GM06990 (cell line): Measurements from ENCODE around the gene XIST.
A peak's percentile ranks its signal among the peaks of the same experiment; 100 is the strongest.
"Not testable (repeated sequence)": the region's sequence is repeated elsewhere in the genome, so short reads cannot be mapped to it uniquely, and the experiment has no call there.

ENCODE experiments used
- DNase-seq: peaks from one replicate; pipeline ENCODE4 v3.0.0-alpha.2; 2011; ENCODE audit not compliant: insufficient read length; ENCODE audit errors: extremely low read depth
- H3K27me3 ChIP-seq: replicated peaks from 2 replicates; pipeline ENCODE4 v1.6.0; 2011; ENCODE audit warnings: low read length; ENCODE audit not compliant: control insufficient read depth, insufficient read depth
- H3K36me3 ChIP-seq: 2 replicates; pipeline ENCODE4 v1.5.1; 2011; ENCODE audit warnings: low read length; ENCODE audit not compliant: control insufficient read depth, insufficient read depth
- H3K4me3 ChIP-seq: replicated peaks from 2 replicates; pipeline ENCODE4 v1.5.1; 2011; ENCODE audit warnings: low read depth, mild to moderate bottlenecking, control low read depth, low read length
- TF ChIP-seq, protein P1 (sequence below): IDR thresholded peaks from 2 replicates; pipeline ENCODE4 v1.5.1; 2011; ENCODE audit warnings: low read length, control low read depth, mild to moderate bottlenecking, inconsistent platforms; ENCODE audit not compliant: insufficient read depth, poor library complexity, severe bottlenecking

Gene XIST

DNA sequence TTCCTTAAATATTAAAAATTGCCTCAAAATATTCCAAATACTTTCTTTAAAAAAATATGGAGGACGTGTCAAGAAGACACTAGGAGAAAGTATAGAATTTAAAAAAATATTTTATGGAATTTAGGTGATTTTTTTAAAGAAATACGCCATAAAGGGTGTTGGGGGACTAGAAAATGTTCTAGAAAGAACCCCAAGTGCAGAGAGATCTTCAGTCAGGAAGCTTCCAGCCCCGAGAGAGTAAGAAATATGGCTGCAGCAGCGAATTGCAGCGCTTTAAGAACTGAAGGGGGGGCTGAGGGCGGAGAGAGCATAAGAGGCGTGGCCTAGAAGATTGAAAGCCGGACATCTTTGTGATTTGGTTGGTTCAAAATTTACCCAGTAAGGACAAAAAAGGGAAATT lies at the start of gene XIST:
Gene XIST (minus strand): TSS at position 248 of the 400 bp plus-strand sequence.
- Histone ChIP-seq H3K36me3 (no peaks in the 10 kb centered on the region; the same call in 1 of the 2 replicates), H3K4me3 (peak within 1 kb of the TSS; percentile 67), H3K27me3 (no peaks in the 10 kb centered on the region)
- peak; percentile 63 for DNase-seq
- TF ChIP-seq, protein P1, sequence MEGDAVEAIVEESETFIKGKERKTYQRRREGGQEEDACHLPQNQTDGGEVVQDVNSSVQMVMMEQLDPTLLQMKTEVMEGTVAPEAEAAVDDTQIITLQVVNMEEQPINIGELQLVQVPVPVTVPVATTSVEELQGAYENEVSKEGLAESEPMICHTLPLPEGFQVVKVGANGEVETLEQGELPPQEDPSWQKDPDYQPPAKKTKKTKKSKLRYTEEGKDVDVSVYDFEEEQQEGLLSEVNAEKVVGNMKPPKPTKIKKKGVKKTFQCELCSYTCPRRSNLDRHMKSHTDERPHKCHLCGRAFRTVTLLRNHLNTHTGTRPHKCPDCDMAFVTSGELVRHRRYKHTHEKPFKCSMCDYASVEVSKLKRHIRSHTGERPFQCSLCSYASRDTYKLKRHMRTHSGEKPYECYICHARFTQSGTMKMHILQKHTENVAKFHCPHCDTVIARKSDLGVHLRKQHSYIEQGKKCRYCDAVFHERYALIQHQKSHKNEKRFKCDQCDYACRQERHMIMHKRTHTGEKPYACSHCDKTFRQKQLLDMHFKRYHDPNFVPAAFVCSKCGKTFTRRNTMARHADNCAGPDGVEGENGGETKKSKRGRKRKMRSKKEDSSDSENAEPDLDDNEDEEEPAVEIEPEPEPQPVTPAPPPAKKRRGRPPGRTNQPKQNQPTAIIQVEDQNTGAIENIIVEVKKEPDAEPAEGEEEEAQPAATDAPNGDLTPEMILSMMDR, result no peak

DNA sequence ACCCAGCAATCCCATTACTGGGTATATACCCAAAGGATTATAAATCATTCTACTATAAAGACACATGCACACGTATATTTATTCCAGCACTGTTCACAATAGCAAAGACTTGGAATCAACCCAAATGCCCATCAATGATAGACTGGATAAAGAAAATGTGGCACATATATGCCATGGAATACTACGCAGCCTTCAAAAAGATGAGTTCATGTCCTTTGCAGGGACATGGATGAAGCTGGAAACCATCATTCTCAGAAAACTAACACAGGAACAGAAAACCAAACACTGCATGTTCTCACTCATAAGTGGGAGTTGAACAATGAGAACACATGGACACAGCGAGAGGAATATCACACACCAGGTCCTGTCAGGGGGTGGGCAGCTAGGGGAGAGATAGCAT lies 45.8 kb upstream of the XIST start:
- DNase-seq, H3K4me3 ChIP-seq, H3K27me3 ChIP-seq, H3K36me3 ChIP-seq: not testable (repeated sequence)

DNA sequence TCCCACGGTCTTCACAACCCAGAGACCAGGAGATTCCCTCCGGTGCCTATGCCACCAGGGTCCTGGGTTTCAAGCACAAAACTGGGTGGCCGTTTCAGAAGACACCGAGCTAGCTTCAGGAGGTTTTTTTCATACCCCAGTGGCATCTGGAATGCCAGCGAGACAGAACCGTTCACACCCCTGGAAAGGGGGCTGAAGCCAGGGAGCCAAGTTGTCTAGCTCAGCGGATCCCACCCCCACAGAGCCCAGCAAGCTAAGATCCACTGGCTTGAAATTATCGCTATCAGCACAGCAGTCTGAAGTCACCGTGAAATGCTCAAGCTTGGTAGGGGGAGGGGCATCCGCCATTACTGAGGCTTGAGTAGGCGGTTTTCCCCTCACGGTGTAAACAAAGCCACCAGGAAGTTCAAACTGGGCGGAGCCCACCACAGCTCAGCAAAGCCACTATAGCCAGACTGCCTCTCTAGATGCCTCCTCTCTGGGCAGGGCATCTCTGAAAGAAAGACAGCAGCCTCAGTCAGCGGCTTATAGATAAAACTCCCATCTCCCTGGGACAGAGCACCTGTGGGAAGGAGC lies 40.1 kb upstream of the XIST start:
- not testable (repeated sequence) for H3K27me3 ChIP-seq, H3K36me3 ChIP-seq, DNase-seq, H3K4me3 ChIP-seq

DNA sequence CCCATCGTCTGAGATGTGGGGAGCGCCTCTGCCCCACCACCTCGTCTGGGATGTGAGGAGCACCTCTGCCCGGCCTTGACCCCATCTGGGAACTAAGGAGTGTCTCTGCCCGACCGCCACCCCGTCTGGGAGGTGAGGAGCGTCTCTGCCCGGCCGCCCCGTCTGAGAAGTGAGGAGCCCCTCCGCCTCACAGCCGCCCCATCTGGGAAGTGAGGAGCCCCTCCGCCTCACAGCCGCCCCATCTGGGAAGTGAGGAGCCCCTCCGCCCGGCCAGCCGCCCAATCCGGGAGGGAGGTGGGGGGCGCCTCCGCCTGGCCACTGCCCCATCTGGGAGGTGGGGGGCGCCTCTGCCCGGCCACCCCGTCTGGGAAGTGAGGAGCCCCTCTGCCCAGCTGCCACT lies 29.7 kb upstream of the XIST start:
- not testable (repeated sequence) for H3K27me3 ChIP-seq, H3K4me3 ChIP-seq, H3K36me3 ChIP-seq, DNase-seq

DNA sequence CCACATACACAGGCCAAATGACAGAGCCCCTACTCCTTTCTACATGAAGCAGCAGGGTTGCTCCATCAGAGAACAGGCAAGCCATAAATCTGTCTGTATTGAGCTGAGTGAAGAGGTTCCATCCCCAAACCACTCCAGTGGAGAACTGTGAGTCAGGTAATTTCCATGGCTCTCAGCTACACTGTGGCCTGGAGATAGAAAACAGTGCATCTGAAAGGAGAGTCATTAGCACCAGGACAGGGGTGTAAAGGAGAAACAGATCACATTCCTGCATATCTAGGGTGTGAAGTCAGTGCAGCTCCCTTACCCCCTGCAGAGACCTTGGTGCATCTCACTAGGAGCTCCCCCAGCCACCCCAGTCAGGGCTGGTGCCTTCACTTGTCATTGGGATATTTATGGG lies 25.2 kb upstream of the XIST start:
- H3K27me3 ChIP-seq, result no peaks in the 10 kb centered on the region
- TF ChIP-seq, protein P1, result no peak
- DNase-seq, result no peak
- no peaks in the 10 kb centered on the region for H3K36me3 ChIP-seq
- no peak overlapping the region for H3K4me3 ChIP-seq

DNA sequence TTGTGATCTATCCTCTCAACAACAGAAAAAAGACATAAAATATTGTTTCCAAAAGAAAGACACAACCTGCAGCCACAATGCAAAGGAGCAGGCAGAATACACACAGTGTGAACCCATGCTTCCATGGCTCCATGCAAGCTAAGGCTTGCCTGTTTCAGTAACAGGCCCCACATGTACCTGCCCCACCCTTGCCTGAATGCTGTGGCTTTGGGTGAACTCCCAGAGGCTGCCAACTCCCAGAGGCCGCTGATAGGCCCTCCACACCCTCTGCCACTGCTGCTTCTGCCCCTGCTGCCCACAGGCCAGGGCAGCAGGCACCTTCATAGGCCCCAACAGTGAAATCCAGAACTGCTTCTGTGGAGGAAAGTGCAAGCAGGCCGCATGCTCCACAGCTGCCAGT lies 24.4 kb upstream of the XIST start:
- H3K4me3 ChIP-seq, result no peak overlapping the region
- DNase-seq, result no peak
- no peaks in the 10 kb centered on the region for H3K36me3 ChIP-seq
- TF ChIP-seq, protein P1, result no peak
- H3K27me3 ChIP-seq, result no peaks in the 10 kb centered on the region

DNA sequence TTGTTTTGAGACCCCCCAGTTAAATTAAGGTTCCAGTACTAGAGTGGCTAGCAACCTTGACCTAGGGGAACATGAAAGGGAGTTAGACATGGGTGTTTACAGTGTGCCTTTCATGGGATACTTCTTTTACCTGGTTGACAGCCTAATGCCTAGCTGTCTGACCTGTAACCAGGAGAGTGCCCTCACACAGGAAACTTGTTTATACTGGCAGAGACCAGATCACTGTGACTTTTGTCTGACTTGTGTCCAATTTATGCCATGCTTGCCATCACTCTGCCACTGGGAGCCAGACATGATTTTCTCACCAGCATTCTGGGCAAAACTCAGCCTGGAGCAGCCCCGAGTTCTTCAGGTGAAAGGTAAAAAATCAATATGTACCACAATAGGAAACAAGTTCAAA lies 16.4 kb upstream of the XIST start:
- Histone ChIP-seq H3K27me3 (no peaks in the 10 kb centered on the region), H3K4me3 (no peak overlapping the region), H3K36me3 (no peaks in the 10 kb centered on the region)
- TF ChIP-seq, protein P1, result no peak
- DNase-seq, result no peak
